RKO (cell line): ENCODE data around the gene ACSBG1.

Source experiments
- DNase-seq: peaks from one replicate; pipeline ENCODE4 v3.0.0-alpha.2; 2016; ENCODE audit warnings: low spot score

Gene ACSBG1

GRCh38 chr15:78129751-78130287, 104.5 kb downstream of the ACSBG1 start:
- no peak for DNase-seq

GRCh38 chr15:78129077-78129750, 105.2 kb downstream of the ACSBG1 start:
- DNase-seq, result no peak

- DNase-seq, result no peak
These were observed 106.5 kb downstream of the ACSBG1 start for GRCh38 chr15:78127882-78128281.

GRCh38 chr15:78125267-78125666, 109.1 kb downstream of the ACSBG1 start:
- no peak for DNase-seq

- DNase-seq, result no peak
These were observed 113.8 kb downstream of the ACSBG1 start for GRCh38 chr15:78120523-78120922.
